MM.1S (cell line): ENCODE data around the gene PLA2G2D.

Source experiments
- DNase-seq: peaks from one replicate; pipeline ENCODE4 v3.0.0-alpha.2; 2015
- H2AFZ ChIP-seq: fragments of 300-600 bp; sonication (generic); 2 replicates; pipeline ENCODE4 v1.6.0; 2016; ENCODE audit warnings: antibody characterized with exemption, low read length
- H3F3A ChIP-seq: fragments of 300-600 bp; sonication (generic); 2 replicates; pipeline ENCODE4 v1.6.1; 2016; ENCODE audit warnings: mild to moderate bottlenecking, antibody characterized with exemption, low read length, moderate library complexity, mixed read lengths; ENCODE audit not compliant: insufficient read depth
- H3K27ac ChIP-seq: fragments of 300-600 bp; sonication (generic); 2 replicates; pipeline ENCODE4 v1.5.1; 2016; ENCODE audit warnings: mild to moderate bottlenecking, low read length
- H3K27me3 ChIP-seq: fragments of 300-600 bp; sonication (generic); replicated peaks from 2 replicates; pipeline ENCODE4 v1.6.0; 2016; ENCODE audit warnings: low read length; ENCODE audit not compliant: insufficient read depth
- H3K36me3 ChIP-seq: fragments of 300-600 bp; sonication (generic); replicated peaks from 2 replicates; pipeline ENCODE4 v1.6.1; 2016; ENCODE audit warnings: mild to moderate bottlenecking, low read length, mixed read lengths; ENCODE audit not compliant: insufficient read depth
- H3K4me1 ChIP-seq: fragments of 300-600 bp; sonication (generic); 2 replicates; pipeline ENCODE4 v1.6.1; 2016; ENCODE audit warnings: low read length, mixed read lengths
- H3K4me2 ChIP-seq: fragments of 300-600 bp; sonication (generic); 2 replicates; pipeline ENCODE4 v1.6.0; 2016; ENCODE audit warnings: low read depth, low read length
- H3K4me3 ChIP-seq: fragments of 300-600 bp; sonication (generic); 2 replicates; pipeline ENCODE4 v1.5.1; 2016; ENCODE audit warnings: low read length, mixed read lengths
- H3K79me2 ChIP-seq: fragments of 300-600 bp; sonication (generic); 2 replicates; pipeline ENCODE4 v1.6.1; 2016; ENCODE audit warnings: mixed run types, low read length, mixed read lengths
- H3K9ac ChIP-seq: fragments of 300-600 bp; sonication (generic); 2 replicates; pipeline ENCODE4 v1.6.1; 2016; ENCODE audit warnings: low read length, mixed read lengths
- H3K9me2 ChIP-seq: fragments of 300-600 bp; sonication (generic); replicated peaks from 2 replicates; pipeline ENCODE4 v1.6.1; 2016; ENCODE audit warnings: mild to moderate bottlenecking, low read length, mixed read lengths; ENCODE audit not compliant: insufficient read depth
- H3K9me3 ChIP-seq: fragments of 300-600 bp; sonication (generic); replicated peaks from 2 replicates; pipeline ENCODE4 v1.6.1; 2016; ENCODE audit warnings: mild to moderate bottlenecking, low read length, mixed read lengths; ENCODE audit not compliant: insufficient read depth
- H4K20me1 ChIP-seq: fragments of 300-600 bp; sonication (generic); 2 replicates; pipeline ENCODE4 v1.6.1; 2016; ENCODE audit warnings: mild to moderate bottlenecking, low read length, moderate library complexity, mixed read lengths; ENCODE audit not compliant: insufficient read depth
- EZH2 ChIP-seq: fragments of 300-600 bp; sonication (generic); optimal IDR thresholded peaks from 2 replicates; pipeline ENCODE3; 2017; ENCODE audit warnings: low read depth, mild to moderate bottlenecking, antibody characterized with exemption, low read length, mixed read lengths
- EZH2phosphoT487 ChIP-seq: fragments of 300-600 bp; sonication (generic); IDR thresholded peaks from 2 replicates; pipeline ENCODE4 v1.6.1; 2018; ENCODE audit warnings: antibody characterized with exemption, low read length
- TF ChIP-seq, protein P1 (sequence below): fragments of 300-600 bp; sonication (generic); IDR thresholded peaks from 2 replicates; pipeline ENCODE4 v1.5.1; 2016; ENCODE audit warnings: antibody characterized with exemption, low read length, mixed read lengths

The PLA2G2D gene

GRCh38 chr1:20074725-20075171 is 44.6 kb downstream of the PLA2G2D start:
- DNase-seq: no peak
- no peak overlapping the region for H2AFZ ChIP-seq
- H3K4me1 ChIP-seq: peaks cover 17% of the 10 kb centered on the region
- no peaks in the 10 kb centered on the region for H3K79me2 ChIP-seq
- no peaks in the 10 kb centered on the region for H3K9me2 ChIP-seq
- no peaks in the 10 kb centered on the region for H3K36me3 ChIP-seq
- no peaks in the 10 kb centered on the region for H4K20me1 ChIP-seq
- TF ChIP-seq EZH2 (no peak), EZH2phosphoT487 (no peak)
- TF ChIP-seq, protein P1, sequence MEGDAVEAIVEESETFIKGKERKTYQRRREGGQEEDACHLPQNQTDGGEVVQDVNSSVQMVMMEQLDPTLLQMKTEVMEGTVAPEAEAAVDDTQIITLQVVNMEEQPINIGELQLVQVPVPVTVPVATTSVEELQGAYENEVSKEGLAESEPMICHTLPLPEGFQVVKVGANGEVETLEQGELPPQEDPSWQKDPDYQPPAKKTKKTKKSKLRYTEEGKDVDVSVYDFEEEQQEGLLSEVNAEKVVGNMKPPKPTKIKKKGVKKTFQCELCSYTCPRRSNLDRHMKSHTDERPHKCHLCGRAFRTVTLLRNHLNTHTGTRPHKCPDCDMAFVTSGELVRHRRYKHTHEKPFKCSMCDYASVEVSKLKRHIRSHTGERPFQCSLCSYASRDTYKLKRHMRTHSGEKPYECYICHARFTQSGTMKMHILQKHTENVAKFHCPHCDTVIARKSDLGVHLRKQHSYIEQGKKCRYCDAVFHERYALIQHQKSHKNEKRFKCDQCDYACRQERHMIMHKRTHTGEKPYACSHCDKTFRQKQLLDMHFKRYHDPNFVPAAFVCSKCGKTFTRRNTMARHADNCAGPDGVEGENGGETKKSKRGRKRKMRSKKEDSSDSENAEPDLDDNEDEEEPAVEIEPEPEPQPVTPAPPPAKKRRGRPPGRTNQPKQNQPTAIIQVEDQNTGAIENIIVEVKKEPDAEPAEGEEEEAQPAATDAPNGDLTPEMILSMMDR: no peak
- no peak overlapping the region for H3K4me3 ChIP-seq
- H3K27ac ChIP-seq: no peak overlapping the region
- no peak overlapping the region for H3K9ac ChIP-seq
- 0 out of 2 replicates have a peak, but pooled peaks cover 2% of the 10 kb centered on the region for H3F3A ChIP-seq
- H3K4me2 ChIP-seq: no peak overlapping the region
- peaks cover 34% of the 10 kb centered on the region for H3K27me3 ChIP-seq
- no peaks in the 10 kb centered on the region for H3K9me3 ChIP-seq

DNA sequence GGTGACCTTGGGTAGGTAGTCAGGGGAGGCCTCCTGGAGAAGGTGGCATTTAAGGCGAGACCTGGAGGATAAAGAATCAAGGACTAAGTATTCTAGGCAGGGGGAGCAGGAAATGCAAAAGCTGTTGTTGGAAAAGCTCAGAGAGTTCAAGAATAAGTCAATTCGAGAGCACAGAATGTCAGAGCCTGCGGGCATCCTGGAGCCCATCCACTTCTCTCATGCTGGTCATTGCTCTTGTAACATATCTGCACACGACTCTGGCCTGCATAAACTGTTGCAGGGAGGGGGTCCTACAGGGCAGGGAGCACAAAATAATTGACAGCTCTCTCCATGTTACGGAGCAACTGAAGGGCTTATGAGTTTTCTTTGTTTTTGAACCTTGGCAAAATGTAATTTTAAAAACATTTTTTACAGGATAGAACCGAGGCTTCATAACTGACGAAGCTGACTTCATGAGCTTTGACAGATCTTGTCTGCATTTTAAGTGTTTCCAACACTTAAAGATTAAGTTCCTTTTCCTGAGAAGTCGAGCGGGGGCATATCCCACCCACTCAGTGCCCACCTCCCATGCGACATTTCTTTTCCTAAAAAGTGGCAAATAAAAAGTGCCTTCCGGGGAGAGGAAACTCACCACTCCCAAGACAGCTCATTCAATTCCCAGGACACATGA is 45.1 kb downstream of the PLA2G2D start:
- no peaks in the 10 kb centered on the region for H3K9me3 ChIP-seq
- H3K36me3 ChIP-seq: no peaks in the 10 kb centered on the region
- no peak overlapping the region for H3K9ac ChIP-seq
- no peaks in the 10 kb centered on the region for H3F3A ChIP-seq
- H3K4me1 ChIP-seq: peaks cover 13% of the 10 kb centered on the region
- no peak for DNase-seq
- H3K9me2 ChIP-seq: no peaks in the 10 kb centered on the region
- no peak overlapping the region for H3K4me3 ChIP-seq
- no peaks in the 10 kb centered on the region for H3K79me2 ChIP-seq
- TF ChIP-seq EZH2: no peak
- no peak for TF ChIP-seq EZH2phosphoT487
- TF ChIP-seq, protein P1: no peak
- H4K20me1 ChIP-seq: no peaks in the 10 kb centered on the region
- no peak overlapping the region for H3K4me2 ChIP-seq
- H2AFZ ChIP-seq: no peak overlapping the region
- H3K27ac ChIP-seq: no peak overlapping the region
- H3K27me3 ChIP-seq: peaks cover 36% of the 10 kb centered on the region

GRCh38 chr1:20073256-20073655 is 46.1 kb downstream of the PLA2G2D start:
- Histone ChIP-seq H3K4me1 (peaks cover 7% of the 10 kb centered on the region), H4K20me1 (no peaks in the 10 kb centered on the region), H3K79me2 (no peaks in the 10 kb centered on the region), H3K27me3 (peaks cover 43% of the 10 kb centered on the region), H3K36me3 (no peaks in the 10 kb centered on the region), H3K27ac (no peak overlapping the region), H3K9me3 (no peaks in the 10 kb centered on the region), H3K4me3 (no peak overlapping the region), H3K4me2 (no peak overlapping the region), H3K9ac (no peak overlapping the region), H3K9me2 (no peaks in the 10 kb centered on the region), H3F3A (no peaks in the 10 kb centered on the region), H2AFZ (no peak overlapping the region)
- TF ChIP-seq, protein P1: no peak
- TF ChIP-seq EZH2phosphoT487 (no peak), EZH2 (no peak)
- DNase-seq: no peak
